K562 (cell line): ENCODE results near the gene WDR83. TPM values are rescaled to one million over a fixed set of nuclear protein-coding genes. Genes with fewer than 3 reads are reported as not detected.

Source experiments
- ELF1 ChIP-seq: fragments of 200-800 bp; sonication (Bioruptor generic); IDR thresholded peaks from 2 replicates; pipeline ENCODE4 v1.6.1; 2016; ENCODE audit warnings: missing genetic modification characterization, missing compliant biosample characterization
- FOXK2 ChIP-seq, 2 experiments: fragments of 450-650 bp; IDR thresholded peaks in 1 of 2; conservative IDR thresholded peaks in 1 of 2; 2 replicates each; pipeline ENCODE4 v1.6.1; 2016; ENCODE audit warnings: low read depth in 2 of 2, mild to moderate bottlenecking in 1 of 2
- GABPA ChIP-seq: fragments of 200-800 bp; sonication (Bioruptor generic); conservative IDR thresholded peaks from 2 replicates; pipeline ENCODE4 v1.6.1; 2016; ENCODE audit warnings: low read depth, missing genetic modification characterization, missing compliant biosample characterization
- HMG20B ChIP-seq: fragments of 250-450 bp; sonication (Bioruptor Pico); IDR thresholded peaks from 2 replicates; pipeline ENCODE4 v1.5.0; 2021; ENCODE audit warnings: mild to moderate bottlenecking
- MBD1 ChIP-seq: fragments of 250-450 bp; sonication (Bioruptor Pico); IDR thresholded peaks from 2 replicates; pipeline ENCODE4 v1.8.0; 2022; ENCODE audit warnings: inconsistent platforms
- MYNN ChIP-seq, 2 experiments: sonication (generic); formaldehyde crosslinking in 1 of 2; IDR thresholded peaks; 2 replicates each; pipeline versions ENCODE4 v1.5.0 to v1.6.1; 2016 to 2020; ENCODE audit warnings: antibody characterized with exemption in 1 of 2, missing genetic modification reagents in 1 of 2
- NFYB ChIP-seq: IDR thresholded peaks from 2 replicates; pipeline ENCODE4 v1.6.1; 2011; ENCODE audit warnings: mild to moderate bottlenecking, moderate library complexity; ENCODE audit not compliant: insufficient read length; ENCODE audit errors: extremely low read depth
- RBFOX2 ChIP-seq: fragments of 200-400 bp; formaldehyde crosslinking; IDR thresholded peaks from 2 replicates; pipeline ENCODE4 v1.6.1; 2017; ENCODE audit warnings: low read depth, mild to moderate bottlenecking, low read length, moderate library complexity
- SAP30 ChIP-seq: fragments of 200-600 bp; sonication (generic); IDR thresholded peaks from 2 replicates; pipeline ENCODE4 v1.6.1; 2012; ENCODE audit warnings: borderline replicate concordance, low read depth, mild to moderate bottlenecking, moderate library complexity, low read length, control low read depth, inconsistent platforms; ENCODE audit not compliant: insufficient read depth, poor library complexity, severe bottlenecking
- SIN3B ChIP-seq: fragments of 450-650 bp; IDR thresholded peaks from 2 replicates; pipeline ENCODE4 v1.6.1; 2017; ENCODE audit warnings: low read depth, mild to moderate bottlenecking, moderate library complexity
- SIX5 ChIP-seq, 2 experiments: IDR thresholded peaks; 2 replicates each; pipeline ENCODE4 v1.6.1; 2011; ENCODE audit warnings: low read length in 2 of 2, borderline replicate concordance in 1 of 2, low read depth in 1 of 2, mild to moderate bottlenecking in 1 of 2, moderate library complexity in 1 of 2; ENCODE audit not compliant: insufficient read depth in 1 of 2
- SMAD2 ChIP-seq: fragments of 150-350 bp; IDR thresholded peaks from 2 replicates; pipeline ENCODE4 v1.6.1; 2014; ENCODE audit warnings: low read depth, mild to moderate bottlenecking, low read length
- XRCC5 ChIP-seq: fragments of 200-400 bp; formaldehyde crosslinking; IDR thresholded peaks from 2 replicates; pipeline ENCODE4 v1.6.1; 2017; ENCODE audit warnings: low read depth, mild to moderate bottlenecking, low read length
- YY1 ChIP-seq, 3 experiments: IDR thresholded peaks; 2 replicates each; pipeline ENCODE4 v1.6.1; 2011; ENCODE audit warnings: low read length in 2 of 3, mild to moderate bottlenecking in 2 of 3, moderate library complexity in 2 of 3, borderline replicate concordance in 1 of 3, control low read depth in 1 of 3, low read depth in 1 of 3; ENCODE audit not compliant: insufficient read depth in 3 of 3, insufficient replicate concordance in 2 of 3, control insufficient read depth in 1 of 3, insufficient read length in 1 of 3; ENCODE audit errors: extremely low read depth in 1 of 3
- ZBTB8A ChIP-seq: fragments of 450-650 bp; IDR thresholded peaks from 2 replicates; pipeline ENCODE4 v1.6.1; 2018; ENCODE audit warnings: mild to moderate bottlenecking, moderate library complexity; ENCODE audit not compliant: partially characterized antibody
- ZKSCAN1 ChIP-seq: fragments of 150-350 bp; IDR thresholded peaks from 2 replicates; pipeline ENCODE4 v1.6.1; 2016; ENCODE audit warnings: low read depth, low read length
- ZNF124 ChIP-seq: sonication (generic); formaldehyde crosslinking; IDR thresholded peaks from 2 replicates; pipeline ENCODE4 v1.8.1; 2022; ENCODE audit warnings: missing genetic modification reagents
- ZNF282 ChIP-seq: sonication (generic); formaldehyde crosslinking; IDR thresholded peaks from 2 replicates; pipeline ENCODE4 v1.8.1; 2023; ENCODE audit warnings: missing genetic modification reagents
- polyA plus RNA-seq, 8 experiments: library from polyadenylated mRNA; depleted of rRNA in 4 of 8; stranded (reverse) in 5 of 8; unstranded in 3 of 8; fragments of >200 nt; fragmentation: Nextera tagmentation in 2 of 8; fragmentation: Illumina TruSeq in 1 of 8; extraction: Ambion mirVana in 2 of 8; extraction: Trizol in 1 of 8; gene quantifications; 2 replicates each; pipeline versions ENCODE4 v1.2.1 to v1.2.3, GENCODE V29; 2011 to 2014; ENCODE audit warnings: inconsistent platforms in 1 of 8, missing spikeins in 1 of 8
- total RNA-seq, 7 experiments: library from RNA; depleted of rRNA in 6 of 7; stranded (reverse); fragments of >200 nt in 6 of 7; fragmentation: Illumina TruSeq in 2 of 7; extraction: Trizol in 2 of 7; gene quantifications; 2 replicates each; pipeline versions ENCODE4 v1.2.1 to v1.2.3, GENCODE V29; 2011 to 2021; ENCODE audit warnings: low replicate concordance in 1 of 7
- TF ChIP-seq, protein P1 (sequence below), 2 experiments: fragments of 450-650 bp in 1 of 2; sonication (generic) in 1 of 2; formaldehyde crosslinking in 1 of 2; IDR thresholded peaks in 1 of 2; conservative IDR thresholded peaks in 1 of 2; 2 replicates each; pipeline versions ENCODE4 v1.6.1 to v1.8.1; 2016 to 2023; ENCODE audit warnings: mild to moderate bottlenecking in 2 of 2, moderate library complexity in 2 of 2, inconsistent platforms in 1 of 2, missing genetic modification reagents in 1 of 2
- TF ChIP-seq, protein P2 (sequence below): fragments of 450-650 bp; IDR thresholded peaks from 2 replicates; pipeline ENCODE4 v1.6.1; 2016; ENCODE audit warnings: antibody characterized with exemption

The WDR83 gene
- total and polyA plus RNA-seq, 9 of the 15 experiments (the other 6 are each of a cell fraction or from before 2014, with no cell fraction given) = 0.52 to 21.3 (median 4.2) TPM

DNA sequence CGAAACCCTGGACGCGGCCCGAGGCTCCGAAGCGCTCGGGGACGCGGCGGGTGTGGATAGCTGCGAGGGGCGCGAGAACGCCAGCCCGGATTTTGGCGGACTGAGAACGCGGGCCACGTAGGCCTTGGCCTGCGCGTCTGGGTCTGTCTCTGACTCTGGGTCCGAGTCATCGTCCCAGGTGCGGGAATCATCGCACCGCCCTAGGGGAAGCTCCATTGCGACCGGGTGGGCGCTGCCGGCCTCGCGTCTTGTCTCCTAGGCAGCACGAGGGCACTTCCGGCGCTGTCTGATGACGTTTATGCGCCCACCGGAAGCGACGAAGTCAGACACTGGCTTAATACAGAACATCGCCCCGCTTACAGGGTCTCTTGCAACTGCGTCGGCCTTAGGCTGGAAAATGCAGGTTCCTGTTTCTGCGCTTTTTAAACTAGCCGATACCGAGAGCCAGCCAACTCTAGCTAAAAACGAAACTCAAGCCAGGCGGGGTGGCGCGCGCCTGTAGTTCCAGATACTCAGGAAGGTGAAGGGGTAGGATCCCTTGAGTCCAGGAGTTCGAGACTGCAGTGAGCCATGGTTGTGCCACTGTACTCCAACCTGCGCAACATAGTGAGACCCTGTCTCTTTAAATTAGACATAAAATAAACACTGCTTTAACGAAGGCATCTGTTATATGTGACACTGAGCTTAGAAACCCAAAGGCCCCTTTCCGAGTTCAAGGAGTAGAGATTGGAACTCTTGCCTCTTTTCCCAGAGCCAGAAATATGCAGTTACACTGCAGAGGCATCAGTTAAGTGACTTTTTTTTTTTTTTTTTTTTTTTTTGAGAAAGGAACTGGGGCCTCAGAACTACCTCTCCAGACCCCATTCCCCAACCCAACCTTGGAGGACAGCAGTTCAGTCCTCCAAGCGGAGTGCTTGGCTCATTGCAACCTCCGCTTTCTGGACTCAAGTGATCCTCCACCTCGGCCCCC, 30.0 kb downstream of the WDR83 start, which contains the start of gene FBXW9 (continued):
- TF ChIP-seq MBD1 (CRISPR knock-in tag) (no peak), ELF1 (tag) (peak; percentile 78), NFYB (no peak), ZNF124 (CRISPR knock-in tag) (no peak), ZNF282 (0 out of 2 replicates have a peak, but pooled peaks have one; percentile 10), FOXK2 (conservative IDR thresholded peaks at IDR 0.05 in 1 of 2, IDR thresholded peaks at IDR 0.05 in 1 of 2; ENCODE audit: low read depth in 2 of 2) (peak in 1 of 2 experiments; percentile 17; a peak in 1 of 4 replicates), MYNN (IDR thresholded peaks at IDR 0.05) (0 out of 2 replicates have a peak, but pooled peaks have one; percentile 35), MYNN (CRISPR knock-in tag; IDR thresholded peaks at IDR 0.05) (no peak), ZKSCAN1 (0 out of 2 replicates have a peak, but pooled peaks have one; percentile 22), SIX5 (IDR thresholded peaks at IDR 0.05; ENCODE audit: borderline replicate concordance in 1 of 2, insufficient read depth in 1 of 2, low read depth in 1 of 2, low read length in 2 of 2) (peak; percentile 21 to 37; a peak in 1 of 4 replicates), SMAD2 (no peak), YY1 (IDR thresholded peaks at IDR 0.05; ENCODE audit: borderline replicate concordance in 1 of 3, control insufficient read depth in 1 of 3, extremely low read depth in 1 of 3, insufficient read depth in 3 of 3, insufficient read length in 1 of 3, insufficient replicate concordance in 2 of 3, low read depth in 1 of 3, low read length in 2 of 3) (peak in 1 of 3 experiments; percentile 34), XRCC5 (0 out of 2 replicates have a peak, but pooled peaks have one; percentile 10), SIN3B (peak; percentile 91), RBFOX2 (peak; percentile 73), SAP30 (peak; percentile 99), GABPA (tag) (peak; percentile 98), HMG20B (CRISPR knock-in tag) (no peak), ZBTB8A (no peak)
- TF ChIP-seq, protein P1, sequence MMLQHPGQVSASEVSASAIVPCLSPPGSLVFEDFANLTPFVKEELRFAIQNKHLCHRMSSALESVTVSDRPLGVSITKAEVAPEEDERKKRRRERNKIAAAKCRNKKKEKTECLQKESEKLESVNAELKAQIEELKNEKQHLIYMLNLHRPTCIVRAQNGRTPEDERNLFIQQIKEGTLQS (IDR thresholded peaks at IDR 0.05) = 0 out of 2 replicates have a peak, but pooled peaks have one; percentile 7
- TF ChIP-seq, protein P1 (CRISPR knock-in tag; conservative IDR thresholded peaks at IDR 0.05) = no peak
- TF ChIP-seq, protein P2, sequence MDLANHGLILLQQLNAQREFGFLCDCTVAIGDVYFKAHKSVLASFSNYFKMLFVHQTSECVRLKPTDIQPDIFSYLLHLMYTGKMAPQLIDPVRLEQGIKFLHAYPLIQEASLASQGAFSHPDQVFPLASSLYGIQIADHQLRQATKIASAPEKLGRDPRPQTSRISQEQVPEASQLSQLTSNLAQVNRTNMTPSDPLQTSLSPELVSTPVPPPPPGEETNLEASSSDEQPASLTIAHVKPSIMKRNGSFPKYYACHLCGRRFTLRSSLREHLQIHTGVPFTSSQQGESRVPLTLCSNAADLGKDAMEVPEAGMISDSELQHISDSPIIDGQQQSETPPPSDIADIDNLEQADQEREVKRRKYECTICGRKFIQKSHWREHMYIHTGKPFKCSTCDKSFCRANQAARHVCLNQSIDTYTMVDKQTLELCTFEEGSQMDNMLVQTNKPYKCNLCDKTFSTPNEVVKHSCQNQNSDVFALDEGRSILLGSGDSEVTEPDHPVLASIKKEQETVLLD = no peak
